GM19468 (cell line): ENCODE data around the gene DNPH1.

Source experiments
- ATAC-seq: cut with Tn5 transposase; IDR thresholded peaks from one replicate; pipeline ENCODE4 v1.9.1; 2021; ENCODE audit warnings: mild to moderate bottlenecking, moderate library complexity, moderate number of reproducible peaks; ENCODE audit not compliant: unreplicated experiment; ENCODE audit errors: extremely low read depth

Gene DNPH1

DNA sequence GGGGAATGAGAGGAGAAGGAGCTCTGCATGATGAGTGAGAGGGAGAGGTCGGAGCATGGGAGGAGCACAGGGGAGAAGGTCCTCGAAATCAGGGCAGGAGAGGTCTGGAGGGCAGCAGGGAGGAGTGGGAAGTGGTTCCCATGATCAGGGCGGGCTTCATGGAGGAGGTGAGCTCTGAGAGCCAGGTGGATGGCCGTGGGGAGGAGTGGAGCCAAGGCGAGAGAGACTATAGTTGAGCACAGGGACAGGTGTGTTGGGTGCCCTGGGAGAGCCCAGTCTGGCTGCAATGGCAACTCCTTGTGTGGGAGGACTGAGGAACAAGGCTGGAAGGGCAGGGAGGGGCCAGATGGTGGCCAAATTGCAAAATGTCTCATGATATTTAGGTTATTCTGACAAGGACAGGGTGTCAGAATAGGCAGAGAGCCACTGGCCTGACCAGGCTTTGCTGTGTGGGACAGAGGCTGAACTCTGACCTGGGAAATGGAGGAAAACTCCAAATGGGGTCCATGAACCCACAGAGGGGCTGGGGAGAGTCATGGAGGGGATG lies 35.4 kb upstream of the DNPH1 start:
- no peak for ATAC-seq

DNA sequence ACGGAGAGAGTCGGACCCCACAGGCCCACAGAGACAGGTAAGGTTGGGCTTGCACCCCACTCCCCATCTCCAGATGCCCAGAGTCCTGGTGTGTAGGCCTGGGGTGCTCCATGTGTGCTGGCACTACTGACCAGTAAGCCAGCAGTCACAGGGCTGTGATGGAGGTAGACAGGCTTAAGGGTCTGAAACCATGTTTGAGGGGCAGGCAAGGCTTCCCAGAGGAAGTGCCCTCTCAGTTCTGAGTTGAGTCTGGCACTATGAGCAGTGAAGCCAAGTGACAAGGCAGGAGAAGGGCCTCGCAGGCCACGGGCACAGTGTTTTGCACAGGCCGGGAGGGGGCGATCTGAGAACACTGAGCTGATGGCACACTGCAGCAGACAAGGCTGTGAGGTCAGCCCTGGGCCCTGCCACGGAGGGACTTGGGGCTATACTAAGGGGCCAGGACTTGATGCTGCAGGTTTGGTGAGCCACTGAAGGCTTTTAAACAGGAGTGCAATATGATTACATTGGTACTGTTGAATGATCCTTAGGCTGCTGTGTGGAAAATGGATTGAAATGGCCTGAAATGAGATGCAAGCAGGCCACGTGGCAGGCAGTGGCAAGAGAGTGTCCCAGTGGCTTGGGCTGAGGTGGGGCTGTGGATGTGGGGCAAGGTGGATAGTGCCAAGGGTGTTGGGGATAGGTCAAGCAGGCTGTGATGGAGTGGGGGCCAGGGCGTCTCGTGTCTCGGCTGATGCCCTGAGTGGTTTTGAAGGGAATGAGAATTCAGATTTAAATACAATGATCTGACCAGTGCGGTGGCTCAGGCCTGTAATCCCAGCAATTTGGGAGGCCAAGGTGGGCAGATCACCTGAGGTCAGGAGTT lies 34.3 kb upstream of the DNPH1 start:
- ATAC-seq = no peak

DNA sequence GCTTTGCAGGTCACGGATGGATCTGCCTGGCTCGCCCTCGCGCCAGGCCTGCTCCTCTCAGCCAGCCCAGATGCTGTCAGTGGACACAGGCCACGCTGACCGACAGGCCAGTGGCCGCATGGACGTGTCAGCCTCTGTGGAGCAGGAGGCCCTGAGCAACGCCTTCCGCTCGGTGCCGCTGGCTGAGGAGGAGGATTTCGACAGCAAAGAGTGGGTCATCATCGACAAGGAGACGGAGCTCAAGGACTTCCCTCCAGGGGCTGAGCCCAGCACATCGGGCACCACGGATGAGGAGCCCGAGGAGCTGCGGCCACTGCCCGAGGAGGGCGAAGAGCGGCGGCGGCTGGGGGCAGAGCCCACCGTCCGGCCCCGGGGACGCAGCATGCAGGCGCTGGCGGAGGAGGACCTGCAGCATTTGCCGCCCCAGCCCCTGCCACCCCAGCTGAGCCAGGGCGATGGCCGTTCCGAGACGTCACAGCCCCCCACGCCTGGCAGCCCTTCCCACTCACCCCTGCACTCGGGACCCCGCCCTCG lies 33.6 kb upstream of the DNPH1 start:
- ATAC-seq = no peak

DNA sequence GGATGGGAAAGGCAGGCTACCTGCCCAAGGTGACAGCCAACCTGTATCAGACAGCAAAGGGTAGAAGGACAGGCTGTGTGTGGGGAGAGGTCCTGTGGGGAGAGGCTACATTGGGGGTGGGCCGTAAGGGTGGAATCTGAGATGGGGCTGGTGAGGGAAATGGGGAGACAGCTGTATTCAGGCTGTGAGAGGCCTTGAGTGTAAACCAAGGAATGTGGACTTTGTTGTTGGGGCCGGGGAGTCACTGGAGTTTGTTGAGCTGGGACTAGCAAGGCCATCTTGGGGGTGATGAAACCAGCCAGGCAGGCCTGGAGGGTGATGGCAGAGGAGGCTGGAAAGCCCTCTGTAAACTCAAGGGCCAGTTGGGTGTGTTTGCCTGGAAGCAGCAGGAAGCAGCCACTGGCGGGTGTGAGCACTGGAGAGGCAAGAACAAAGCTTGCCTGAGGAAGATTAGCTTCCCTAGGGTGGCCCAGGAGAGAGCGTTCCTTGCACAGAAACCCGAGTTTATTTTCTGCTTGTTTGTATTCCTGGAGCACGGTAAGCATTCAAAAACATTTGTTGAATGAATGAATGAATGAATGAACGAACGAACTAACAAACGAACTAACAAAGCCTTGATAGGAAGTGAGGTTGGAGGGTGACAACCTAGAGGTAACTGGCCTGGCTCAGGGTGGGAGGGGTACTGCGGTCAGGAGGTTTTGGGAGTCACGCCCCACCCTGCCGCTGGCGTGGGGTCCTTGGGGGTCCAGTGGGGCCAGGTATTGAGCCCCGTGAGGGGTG lies 32.9 kb upstream of the DNPH1 start:
- ATAC-seq = no peak

DNA sequence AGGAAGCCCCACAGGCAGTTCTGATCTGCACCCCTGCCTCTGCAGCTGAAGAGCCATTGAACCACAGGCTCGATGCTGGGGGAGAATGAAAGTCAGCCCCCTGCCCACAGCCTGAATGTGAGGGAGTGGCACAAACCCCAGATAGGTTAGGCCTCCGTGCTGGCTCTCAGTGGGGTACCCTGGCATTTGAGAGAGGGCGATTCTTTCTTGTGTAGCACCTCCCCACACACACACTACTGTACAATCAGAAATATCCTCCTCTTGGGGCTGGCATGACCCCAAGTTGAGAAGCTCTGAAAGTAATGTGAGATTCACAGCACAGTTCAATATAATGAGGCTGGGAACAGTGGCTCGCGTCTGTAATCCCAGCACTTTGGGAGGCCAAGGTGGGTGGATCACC lies 31.9 kb upstream of the DNPH1 start:
- ATAC-seq = no peak

DNA sequence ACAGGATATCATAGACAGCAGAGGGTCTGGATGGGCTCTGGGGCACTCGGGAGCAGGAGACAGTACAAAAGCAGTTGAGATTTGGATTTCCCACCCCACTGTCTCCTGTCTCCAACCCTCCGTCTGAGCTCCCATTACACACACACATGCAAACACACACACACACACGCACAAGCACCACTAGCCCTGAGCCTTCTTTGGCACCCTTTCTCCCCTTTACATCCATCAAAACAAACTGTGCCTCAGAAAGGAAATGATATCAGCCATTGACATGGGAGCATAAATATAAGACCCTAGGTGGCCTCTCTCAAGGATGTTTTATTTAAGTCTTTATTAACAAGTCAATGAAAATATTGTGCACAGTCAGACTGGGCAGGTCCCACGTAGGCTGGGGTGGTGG lies 31.5 kb upstream of the DNPH1 start:
- ATAC-seq = no peak

DNA sequence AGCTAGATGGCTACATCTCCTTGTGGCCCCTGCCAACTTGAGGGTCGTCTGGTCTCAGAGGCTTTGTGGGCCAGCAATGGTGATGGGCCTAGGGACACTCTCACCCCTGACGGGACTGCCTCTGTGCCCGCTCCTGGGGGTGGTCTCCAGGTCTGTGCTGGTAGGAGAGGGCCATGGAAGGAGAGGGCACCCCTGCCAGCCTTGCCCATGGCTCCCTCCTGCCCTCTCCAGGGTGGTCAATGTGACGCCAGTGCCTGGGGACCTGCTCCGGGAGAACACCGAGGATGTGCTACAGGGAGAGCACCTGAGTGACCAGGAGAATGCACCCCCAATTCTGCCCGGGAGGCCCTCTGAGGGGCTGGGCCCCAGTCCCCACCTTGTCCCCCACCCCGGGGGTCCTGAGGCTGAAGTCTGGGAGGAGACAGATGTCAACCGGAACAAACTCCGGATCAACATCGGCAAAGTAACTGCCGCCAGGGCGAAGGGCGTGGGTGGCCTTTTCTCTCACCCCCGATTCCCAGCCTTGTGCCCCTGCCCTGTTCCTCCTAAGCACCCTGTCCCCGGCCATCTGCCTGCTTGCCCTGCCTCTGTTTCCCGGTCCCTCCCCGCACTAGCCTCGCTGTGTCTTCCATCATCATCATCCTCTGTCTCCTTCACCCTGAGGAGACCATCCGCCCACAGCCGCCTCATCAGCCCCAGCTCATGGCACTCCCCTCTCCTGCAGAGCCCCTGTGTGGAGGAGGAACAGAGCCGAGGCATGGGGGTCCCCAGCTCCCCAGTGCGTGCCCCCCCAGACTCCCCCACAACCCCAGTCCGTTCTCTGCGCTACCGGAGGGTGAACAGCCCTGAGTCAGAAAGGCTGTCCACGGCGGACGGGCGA lies 29.8 kb upstream of the DNPH1 start:
- ATAC-seq = no peak

DNA sequence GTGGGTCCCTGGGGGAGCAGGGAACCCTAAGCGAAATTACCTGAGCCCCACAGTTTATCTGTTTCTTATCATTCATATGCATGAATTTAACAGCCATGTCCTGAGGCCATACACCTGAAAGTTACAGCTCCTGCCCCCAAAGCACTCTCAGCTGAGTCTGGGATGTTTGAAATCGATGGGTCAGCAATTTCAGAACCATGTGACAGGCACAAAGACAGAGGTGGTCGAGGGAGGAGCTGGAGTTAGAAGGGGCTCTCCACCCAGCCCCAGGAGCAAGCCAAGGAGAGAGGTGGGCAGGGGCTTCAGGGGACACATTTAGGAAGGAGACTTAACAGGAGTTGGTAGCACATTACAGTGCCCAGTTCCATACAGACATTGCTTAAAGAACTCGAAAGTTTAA lies 28.9 kb upstream of the DNPH1 start:
- ATAC-seq = no peak

DNA sequence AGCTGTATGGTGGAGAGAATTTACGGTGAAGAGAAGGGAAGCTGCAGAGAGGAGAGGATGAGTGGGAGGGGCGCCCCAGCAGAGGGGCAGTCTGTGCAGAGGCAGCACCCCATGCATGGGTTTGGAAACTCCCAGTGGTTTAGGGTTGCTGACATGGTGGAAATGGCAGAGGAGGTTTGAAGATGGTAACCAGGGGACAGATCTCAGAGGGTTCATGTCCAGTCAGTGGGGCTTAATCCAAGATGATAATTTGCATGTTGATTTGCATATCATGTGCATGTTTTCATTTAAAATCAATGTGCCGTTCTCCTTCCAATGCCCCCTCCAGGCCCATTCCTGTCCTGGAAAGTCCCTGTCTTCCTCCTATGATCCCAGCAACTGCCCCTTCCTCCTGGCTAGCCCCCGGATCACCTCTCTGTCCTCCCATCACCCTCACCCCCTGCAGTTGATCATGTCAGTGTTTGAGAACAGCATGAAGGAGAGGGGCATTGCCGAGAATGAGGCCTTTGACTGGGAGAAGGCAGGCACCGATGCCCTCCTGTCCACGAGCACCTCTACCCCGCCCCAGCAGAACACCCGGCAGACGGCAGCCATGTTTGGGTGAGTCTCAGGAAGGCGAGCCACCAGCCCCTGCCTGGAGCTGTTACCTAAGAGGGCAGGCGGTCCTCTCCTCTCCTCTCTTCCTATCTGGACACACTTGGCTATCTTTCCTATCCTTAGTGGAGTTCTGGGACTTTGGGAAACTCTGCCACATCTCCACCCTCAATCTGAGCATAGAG lies 28.3 kb upstream of the DNPH1 start:
- ATAC-seq = no peak

DNA sequence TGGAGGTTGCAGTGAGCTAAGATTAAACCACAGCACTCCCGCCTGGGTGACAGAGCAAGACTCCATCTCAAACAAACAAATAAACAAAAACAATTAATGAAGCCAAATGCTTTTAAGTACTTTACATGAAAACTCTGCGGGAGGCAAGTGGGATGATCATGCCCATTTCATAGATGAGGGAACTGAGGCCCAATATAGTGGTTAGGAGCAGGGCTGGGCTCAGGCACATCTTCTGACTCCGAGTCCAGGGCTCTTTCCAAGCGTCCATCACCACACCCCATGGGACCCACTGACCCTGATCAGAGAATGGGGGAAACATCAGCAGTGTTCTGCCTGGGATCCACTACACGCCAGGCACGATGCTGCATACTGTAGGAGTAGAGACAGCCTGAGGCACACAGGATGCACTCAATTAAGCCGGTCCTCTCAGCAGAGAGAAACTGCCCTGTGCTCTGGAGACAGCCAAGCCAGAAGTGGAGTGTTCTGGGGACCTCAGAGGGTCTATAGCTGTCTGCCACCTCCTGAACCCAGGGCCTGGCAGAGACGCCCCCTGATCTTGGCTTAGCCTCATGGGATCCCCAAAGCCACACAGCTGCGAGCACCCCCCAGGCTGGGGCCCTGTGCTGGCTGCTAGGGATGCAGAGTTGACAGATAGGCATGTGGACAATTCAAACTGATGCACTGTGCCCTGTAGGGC lies 27.5 kb upstream of the DNPH1 start:
- ATAC-seq = no peak

DNA sequence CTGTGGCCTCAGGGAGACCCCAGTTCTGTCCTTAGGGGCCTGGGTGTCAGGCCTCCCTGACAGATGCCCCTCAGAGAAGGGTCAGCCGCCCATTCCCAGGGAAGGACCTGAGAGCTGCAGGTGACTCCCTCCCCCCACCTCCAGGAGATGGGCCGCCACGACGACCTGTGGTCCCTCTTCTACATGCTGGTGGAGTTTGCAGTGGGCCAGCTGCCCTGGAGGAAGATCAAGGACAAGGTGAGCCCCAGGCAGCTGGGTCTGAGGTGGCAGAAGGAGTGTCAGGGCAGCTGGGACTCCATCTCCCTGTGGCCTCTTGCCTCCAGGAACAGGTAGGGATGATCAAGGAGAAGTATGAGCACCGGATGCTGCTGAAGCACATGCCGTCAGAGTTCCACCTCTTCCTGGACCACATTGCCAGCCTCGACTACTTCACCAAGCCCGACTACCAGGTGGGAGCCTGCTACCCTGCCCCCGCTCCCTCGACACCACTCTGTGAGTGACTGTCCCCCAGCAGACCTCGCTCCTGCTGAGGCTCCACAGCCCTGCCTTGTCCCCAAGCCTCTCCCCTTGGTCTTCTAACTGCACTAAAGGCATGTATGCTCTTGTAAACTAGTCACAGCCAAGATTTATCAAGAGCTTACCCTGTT lies 26.2 kb upstream of the DNPH1 start:
- ATAC-seq = no peak

DNA sequence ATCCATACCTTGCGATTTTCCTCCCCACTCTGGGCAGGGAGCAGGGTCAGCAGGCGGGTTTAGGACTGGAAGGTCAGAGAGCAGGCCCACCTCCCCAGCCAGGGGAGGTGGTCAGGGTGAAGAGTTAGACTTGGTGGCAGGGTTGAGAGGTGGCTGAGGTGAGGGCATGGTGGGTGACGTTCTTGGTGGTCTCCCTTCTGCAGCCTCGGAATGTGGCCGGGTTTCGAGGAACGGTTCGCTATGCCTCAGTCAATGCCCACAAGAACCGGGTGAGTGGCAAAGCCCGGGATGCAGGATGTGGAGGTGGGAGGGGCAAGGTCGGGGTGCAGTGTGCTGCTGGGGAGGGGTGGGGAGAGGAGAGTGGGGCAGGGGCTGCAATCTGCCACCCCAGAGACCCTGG lies 25.6 kb upstream of the DNPH1 start:
- ATAC-seq = no peak

DNA sequence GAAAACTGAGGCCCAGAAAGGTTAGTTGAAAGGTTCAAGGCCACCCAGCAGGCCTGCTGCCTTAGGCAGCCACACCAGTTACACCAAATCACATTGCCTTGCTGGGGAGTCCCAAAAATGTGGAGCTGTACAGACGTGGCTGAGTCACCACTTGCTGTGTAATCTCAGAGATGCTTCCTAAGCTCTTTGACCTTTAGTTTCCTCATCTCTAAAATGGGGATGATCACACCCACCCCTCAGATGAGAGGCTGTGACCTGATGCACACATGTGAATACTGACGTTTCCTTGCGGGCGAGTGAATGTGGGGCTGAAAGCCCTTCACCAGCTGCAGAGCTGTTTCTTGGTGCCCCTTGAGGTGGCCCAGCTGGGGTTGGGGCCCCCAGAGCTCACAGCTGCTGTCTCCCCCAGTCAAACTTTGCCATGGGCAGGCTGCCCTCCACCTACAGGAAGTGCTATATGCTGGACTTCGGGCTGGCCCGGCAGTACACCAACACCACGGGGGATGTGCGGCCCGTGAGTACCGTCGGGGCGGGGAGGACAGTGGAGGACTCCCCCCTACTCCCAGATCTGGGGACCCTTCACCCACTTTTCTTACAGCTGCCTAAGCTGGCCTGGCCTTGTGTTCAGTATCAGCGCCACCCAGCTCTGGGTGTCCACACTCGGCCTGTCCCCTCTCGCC lies 25.0 kb upstream of the DNPH1 start:
- no peak for ATAC-seq

DNA sequence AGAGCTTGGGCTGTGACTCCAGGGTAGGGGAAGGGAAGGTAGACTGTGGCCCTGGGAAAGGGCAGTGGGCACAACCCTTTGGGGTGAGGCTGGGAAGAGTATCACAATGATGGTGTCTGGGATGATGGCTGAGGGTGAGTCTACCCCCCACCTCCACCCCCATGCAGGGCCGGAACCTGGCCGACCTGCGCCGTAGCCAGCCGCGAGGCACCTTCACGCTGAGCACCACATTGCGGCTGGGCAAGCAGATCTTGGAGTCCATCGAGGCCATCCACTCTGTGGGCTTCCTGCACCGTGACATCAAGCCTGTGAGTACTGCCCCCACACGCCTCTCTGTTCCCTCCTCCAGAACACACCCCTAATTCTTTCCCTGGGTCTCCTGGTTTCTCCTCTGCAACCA lies 24.1 kb upstream of the DNPH1 start:
- ATAC-seq = no peak

DNA sequence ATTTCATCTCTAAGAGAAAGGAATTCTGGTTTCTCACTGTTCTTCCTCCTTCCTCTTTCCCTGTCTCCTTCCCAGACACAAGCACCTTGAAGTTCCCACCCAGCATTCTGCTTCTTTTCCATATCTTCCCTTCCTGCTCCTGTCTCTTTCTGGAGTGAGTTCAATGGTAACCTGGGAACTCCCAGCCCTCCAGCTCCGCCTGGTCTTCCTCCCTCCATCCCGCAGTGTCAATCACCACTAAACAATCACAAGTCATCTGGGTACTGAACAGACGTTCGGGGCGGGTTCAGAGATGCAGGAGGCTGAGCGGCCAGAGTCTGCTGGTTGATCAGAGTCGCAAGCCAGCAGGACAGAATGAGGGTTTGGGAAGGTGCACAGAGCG lies 21.7 kb upstream of the DNPH1 start:
- ATAC-seq = no peak

DNA sequence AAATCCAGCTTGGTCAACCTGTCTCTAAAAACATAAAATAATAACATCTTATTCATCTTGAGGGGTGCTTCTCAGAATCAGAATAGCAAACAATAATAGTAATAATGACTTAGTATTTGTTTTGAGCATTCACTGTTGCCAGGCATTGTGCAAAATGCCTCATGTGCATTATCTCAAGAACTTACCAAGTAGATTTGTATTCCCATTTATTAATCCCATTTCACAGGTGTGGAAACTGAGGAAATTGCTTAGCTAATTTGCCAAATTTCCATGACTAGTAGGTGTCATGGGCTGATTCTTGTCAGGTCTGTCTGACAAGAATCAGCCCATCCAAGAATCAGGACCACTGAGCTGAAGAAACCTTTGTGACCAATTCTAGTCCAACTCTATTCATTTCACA lies 19.5 kb upstream of the DNPH1 start:
- ATAC-seq = no peak

DNA sequence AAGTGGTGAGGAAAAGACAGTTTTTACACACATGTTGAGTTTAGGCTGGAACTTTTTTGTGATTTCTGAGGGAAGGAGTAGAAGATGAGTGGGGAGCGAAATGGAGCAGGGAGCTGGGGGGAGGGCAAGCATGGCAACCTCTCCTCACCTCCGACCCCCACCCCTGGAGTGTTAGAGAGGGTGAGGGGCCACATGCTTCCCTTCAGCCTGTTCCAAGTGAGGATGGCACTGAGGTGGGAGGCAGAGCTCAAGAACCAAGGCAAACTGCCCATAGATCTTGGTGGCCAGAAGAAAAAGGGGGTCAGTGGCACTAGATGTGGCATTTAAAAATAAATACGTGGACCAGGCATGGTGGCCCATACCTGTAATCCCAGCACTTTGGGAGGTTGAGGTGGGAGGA lies 18.8 kb upstream of the DNPH1 start:
- ATAC-seq = no peak
